Kidney epithelial cell (primary cell): Measurements from ENCODE around the gene ZNF232. TPM values are rescaled to one million over a fixed set of nuclear protein-coding genes. Genes with fewer than 3 reads are reported as not detected.
"Not testable (repeated sequence)": the region's sequence is repeated elsewhere in the genome, so short reads cannot be mapped to it uniquely, and the experiment has no call there.

Experiments used
- DNase-seq: peaks from one replicate; pipeline ENCODE4 v3.0.0-alpha.2; 2010; ENCODE audit warnings: low read depth
- H3K27me3 ChIP-seq: 2 replicates; pipeline ENCODE4 v1.6.0; 2011; ENCODE audit warnings: low read length; ENCODE audit not compliant: control insufficient read depth, insufficient read depth
- H3K36me3 ChIP-seq: 2 replicates; pipeline ENCODE4 v1.5.1; 2011; ENCODE audit warnings: low read length; ENCODE audit not compliant: control insufficient read depth, insufficient read depth
- H3K4me3 ChIP-seq: 2 replicates; pipeline ENCODE4 v1.5.1; 2011; ENCODE audit warnings: low read depth, mild to moderate bottlenecking, control low read depth, low read length
- total RNA-seq: library from RNA; depleted of rRNA; stranded (reverse); fragments of >200 nt; gene quantifications from 2 replicates; pipeline ENCODE4 v1.2.3, GENCODE V29; 2015
- TF ChIP-seq, protein P1 (sequence below): IDR thresholded peaks from 2 replicates; pipeline ENCODE4 v1.5.1; 2011; ENCODE audit warnings: mild to moderate bottlenecking, moderate library complexity, low read length, control low read depth, inconsistent platforms; ENCODE audit not compliant: insufficient read depth, poor library complexity, severe bottlenecking

ZNF232 gene
- total RNA-seq, 1 donor from 2014 or later: 19.6 TPM

DNA sequence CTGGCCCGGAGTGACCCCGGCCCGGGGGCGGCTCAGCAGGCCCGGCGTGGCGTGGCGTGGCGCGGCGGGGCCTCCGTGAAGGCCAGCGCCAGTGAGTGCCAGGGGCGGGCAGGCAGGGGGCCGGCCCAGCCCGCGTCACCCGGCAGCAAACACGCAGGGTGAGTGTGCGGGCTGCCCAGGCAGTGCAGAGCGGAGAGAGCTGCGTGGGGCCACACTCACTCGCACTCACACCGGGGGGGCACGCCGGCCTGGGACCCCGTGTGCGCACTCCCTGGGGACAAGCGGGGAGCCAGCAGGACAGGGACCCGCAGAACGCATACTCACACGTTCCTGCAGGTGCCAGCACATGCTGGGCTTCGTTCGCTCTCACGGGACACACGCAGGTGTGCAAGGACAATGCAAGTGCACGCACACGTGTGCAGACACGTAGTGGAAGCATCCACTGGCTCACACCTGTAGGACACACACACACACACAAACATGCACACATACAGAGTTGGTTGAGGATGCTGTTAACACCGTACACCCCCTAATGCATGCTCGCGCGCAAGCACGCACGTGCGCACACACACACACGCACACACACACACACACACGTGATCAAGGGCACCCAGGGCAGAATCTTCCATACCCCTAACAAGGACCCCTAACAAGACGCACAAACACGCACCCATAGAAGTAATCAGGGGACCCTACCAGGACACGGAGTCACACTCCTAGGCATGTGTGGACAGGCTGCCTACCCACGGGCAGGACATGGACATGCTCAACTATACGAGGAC is 11.9 kb upstream of the ZNF232 start:
- TF ChIP-seq, protein P1, sequence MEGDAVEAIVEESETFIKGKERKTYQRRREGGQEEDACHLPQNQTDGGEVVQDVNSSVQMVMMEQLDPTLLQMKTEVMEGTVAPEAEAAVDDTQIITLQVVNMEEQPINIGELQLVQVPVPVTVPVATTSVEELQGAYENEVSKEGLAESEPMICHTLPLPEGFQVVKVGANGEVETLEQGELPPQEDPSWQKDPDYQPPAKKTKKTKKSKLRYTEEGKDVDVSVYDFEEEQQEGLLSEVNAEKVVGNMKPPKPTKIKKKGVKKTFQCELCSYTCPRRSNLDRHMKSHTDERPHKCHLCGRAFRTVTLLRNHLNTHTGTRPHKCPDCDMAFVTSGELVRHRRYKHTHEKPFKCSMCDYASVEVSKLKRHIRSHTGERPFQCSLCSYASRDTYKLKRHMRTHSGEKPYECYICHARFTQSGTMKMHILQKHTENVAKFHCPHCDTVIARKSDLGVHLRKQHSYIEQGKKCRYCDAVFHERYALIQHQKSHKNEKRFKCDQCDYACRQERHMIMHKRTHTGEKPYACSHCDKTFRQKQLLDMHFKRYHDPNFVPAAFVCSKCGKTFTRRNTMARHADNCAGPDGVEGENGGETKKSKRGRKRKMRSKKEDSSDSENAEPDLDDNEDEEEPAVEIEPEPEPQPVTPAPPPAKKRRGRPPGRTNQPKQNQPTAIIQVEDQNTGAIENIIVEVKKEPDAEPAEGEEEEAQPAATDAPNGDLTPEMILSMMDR: no peak

DNA sequence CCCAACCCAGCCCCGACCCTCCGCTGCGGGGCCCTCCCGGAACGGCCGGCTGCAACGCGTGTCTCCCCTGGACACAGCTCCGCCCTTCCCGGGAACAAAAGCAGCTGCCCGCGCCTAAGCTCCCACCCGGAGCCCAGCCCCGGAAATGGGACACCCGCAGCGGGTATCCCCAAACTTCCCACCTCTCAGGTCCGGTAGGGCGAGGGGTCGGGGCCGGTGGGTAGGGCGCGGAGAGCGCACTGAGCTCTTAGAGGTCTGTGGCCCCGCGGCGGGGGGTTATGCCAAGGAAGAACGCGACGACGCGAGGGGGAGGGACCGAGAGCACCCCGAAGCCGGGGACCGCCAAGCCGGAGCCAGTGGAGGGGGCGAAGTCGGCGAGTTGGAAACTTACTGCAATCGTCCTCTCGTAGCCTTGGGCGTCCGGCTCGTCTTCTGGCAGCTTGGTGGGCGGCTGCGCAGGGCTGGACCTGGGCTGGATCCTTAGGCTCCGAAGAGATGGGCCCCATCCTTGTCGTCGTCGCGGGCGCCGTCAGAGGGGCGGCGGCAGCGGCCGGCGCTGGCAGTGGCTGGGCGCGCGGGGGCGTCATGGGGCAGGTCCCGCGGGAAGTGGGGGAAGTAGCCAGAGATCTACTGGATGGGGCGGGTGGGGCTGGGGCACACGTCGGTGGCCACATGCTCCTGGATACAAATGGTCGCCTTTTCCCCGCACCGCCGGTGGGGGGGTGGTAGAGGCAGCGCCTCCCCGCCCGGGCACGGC is 11.1 kb upstream of the ZNF232 start:
- TF ChIP-seq, protein P1: no peak
- peak overlapping the region; percentile 42 for H3K4me3 ChIP-seq

More for the DNA sequence above, 11.9 kb upstream of the ZNF232 start:
- DNase-seq: no peak
- no peak overlapping the region for H3K4me3 ChIP-seq
- H3K36me3 ChIP-seq: no peaks in the 10 kb centered on the region
- peaks cover 29% of the 10 kb centered on the region for H3K27me3 ChIP-seq

DNA sequence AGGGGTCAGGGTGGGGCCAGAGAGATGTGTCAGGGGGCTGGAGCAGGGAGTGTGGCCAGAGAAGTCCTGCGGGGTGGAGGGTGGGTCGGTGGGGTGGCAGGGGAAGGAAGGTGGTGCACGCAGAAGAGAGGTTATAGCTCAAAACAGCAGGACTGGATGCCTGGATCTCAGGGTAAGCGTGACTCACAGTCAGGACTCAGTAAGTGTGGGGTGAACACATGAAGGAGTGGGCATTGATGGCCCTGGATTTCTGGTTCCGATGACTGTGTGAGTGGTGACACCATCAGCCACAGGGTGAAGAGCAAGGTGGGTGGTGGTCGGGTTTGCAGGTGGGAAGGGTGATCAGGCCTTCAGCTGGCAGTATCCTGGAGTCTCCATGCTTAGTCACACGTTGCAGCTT is 10.4 kb upstream of the ZNF232 start:
- H3K4me3 ChIP-seq, DNase-seq, H3K36me3 ChIP-seq: not testable (repeated sequence)
- peaks cover 37% of the 10 kb centered on the region for H3K27me3 ChIP-seq

More for the DNA sequence above, 11.1 kb upstream of the ZNF232 start:
- Histone ChIP-seq H3K27me3 (peaks cover 34% of the 10 kb centered on the region), H3K36me3 (no peaks in the 10 kb centered on the region)
- DNase-seq: no peak

DNA sequence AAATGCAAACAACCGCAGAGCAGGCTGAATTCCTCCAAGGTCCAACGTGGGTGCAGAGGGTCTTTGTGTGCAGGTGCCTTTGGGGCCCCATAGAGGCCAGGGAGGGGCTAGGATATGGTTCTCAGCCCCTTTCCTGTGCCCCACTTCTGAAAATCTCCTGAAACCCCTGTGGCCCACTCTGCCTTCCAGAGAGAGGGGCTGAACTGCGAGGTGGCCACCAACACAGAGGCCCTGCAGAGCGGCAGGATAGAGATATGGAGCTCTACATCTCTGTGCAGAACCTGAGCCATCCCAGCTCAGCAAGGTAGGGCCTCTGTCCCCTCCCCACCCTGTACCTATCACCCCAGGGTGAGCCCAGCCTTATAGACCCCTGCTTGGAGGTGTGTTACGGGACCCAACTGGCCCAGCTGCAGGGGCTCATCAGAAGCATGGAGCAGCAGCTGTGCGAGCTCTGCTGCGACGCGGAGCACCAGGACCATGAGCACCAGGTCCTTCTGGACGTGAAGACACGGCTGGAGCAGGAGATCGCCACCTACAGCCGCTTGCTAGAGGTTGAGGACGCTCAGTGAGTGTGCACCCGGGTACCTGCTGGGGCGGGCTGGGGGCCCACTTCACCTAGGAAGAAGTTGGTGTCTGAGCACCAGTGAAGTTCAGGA is 9.6 kb upstream of the ZNF232 start:
- Histone ChIP-seq H3K27me3 (peaks cover 43% of the 10 kb centered on the region), H3K4me3 (no peak overlapping the region), H3K36me3 (no peaks in the 10 kb centered on the region)
- DNase-seq: no peak
- TF ChIP-seq, protein P1: no peak

DNA sequence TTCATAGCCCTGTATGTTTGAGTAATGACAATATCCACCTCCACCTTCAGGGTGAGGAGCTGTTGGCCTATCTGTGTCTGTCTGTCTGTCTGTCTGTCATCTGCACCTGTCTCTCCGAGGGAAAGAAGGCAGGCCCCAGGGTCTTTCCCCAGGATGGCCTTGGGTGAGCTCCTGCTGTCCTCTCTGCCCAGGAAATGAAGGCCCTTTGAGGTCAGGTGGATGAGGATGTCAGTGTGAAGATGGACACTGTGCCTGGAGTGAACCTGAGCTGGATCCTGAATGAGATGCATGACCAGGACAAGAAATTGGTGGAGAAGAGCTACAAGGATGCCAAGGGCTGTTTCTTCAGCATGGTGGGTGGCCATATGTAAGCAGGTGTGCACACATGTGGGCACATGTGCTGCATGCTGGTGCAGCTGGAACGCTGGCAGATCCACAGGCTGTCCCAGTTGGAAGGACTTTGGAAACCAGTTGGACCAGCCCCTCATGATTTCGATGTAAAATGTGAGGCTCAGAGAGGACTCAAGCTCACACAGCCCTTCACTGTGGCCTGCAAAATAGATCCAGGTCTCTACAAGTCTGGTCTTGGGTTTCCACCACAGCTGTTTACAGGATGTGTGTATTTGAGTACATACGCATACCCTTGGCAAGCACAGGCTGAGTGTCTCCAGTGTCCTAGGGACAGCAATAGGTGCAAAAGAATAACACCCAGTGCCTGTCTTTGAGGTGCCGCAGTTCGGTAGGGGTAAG is 8.9 kb upstream of the ZNF232 start:
- not testable (repeated sequence) for DNase-seq, H3K36me3 ChIP-seq, H3K4me3 ChIP-seq
- peaks cover 50% of the 10 kb centered on the region for H3K27me3 ChIP-seq

DNA sequence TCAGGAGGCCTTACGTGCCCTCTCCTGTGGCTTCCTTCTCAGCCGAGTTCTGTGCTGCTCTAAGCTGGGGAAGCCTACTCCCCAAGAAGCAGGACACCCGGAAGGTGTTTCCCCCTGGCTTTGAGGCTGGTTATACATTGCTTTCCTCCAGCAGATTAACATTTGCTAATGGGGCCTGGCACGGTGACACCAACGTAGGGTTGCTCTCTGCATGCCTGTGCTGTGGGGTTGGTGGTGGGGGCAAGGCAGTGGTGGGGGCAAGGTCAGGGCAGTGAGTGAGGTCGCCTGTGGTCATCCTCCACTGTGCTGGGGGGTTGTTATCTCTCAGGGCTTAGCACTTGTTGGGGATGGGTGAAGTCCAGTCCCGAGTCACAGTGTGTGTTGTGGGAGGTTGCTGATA is 8.4 kb upstream of the ZNF232 start:
- Histone ChIP-seq H3K36me3 (no peaks in the 10 kb centered on the region), H3K4me3 (no peak overlapping the region), H3K27me3 (peaks cover 56% of the 10 kb centered on the region)
- TF ChIP-seq, protein P1: no peak
- DNase-seq: no peak
